GM19238 (cell line): Measurements from ENCODE around the gene CAMSAP3.
"Not testable (repeated sequence)": the region's sequence is repeated elsewhere in the genome, so short reads cannot be mapped to it uniquely, and the experiment has no call there.

Experiments used
- DNase-seq: peaks from one replicate; pipeline ENCODE4 v3.0.0; 2011; ENCODE audit warnings: low spot score; ENCODE audit not compliant: insufficient read length

CAMSAP3 gene

DNA sequence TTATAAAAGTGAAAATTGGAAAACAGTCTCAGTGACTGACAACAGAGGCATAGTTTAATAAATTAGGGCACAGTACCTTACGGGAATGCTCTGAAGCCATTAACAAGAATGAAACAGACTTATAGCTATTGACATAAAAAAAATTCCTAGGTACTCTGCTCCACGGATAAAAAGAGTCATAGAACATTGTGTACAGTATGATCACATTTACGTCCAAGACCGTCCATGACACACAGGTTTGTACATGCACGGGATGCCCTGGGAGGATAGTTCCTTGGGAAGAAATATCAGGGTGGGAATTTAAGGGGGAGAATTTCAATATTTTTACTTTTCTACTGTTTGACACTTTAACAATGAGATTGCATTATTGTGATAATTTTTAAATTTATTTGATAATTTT lies 24.9 kb upstream of the CAMSAP3 start:
- DNase-seq, result no peak

DNA sequence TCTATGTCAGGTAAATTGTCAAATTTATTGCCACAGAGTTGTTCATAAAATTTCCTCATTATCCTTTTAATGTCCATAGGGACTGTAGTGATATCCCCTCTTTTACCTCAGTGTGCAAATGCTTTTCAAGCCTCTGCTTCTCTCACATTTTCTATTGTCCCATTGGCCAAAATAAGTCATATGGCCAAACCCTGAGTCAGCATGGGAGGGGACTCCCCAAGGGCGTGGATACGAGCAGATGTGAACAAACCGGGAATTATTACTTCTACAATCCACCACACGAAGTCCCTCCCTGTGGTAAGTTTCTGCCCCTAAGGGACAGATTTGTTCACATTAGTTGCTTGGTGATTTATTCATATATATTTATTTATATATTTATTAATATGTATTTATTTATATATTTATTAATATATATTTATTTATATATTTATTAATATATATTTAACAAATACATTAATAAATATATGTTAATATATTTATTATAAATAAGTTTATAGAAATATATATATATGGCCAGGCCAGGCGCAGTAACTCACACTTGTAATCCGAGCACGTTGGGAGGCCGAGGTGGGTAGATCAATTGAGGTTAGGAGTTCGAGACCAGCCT lies 20.1 kb upstream of the CAMSAP3 start:
- DNase-seq, result no peak

DNA sequence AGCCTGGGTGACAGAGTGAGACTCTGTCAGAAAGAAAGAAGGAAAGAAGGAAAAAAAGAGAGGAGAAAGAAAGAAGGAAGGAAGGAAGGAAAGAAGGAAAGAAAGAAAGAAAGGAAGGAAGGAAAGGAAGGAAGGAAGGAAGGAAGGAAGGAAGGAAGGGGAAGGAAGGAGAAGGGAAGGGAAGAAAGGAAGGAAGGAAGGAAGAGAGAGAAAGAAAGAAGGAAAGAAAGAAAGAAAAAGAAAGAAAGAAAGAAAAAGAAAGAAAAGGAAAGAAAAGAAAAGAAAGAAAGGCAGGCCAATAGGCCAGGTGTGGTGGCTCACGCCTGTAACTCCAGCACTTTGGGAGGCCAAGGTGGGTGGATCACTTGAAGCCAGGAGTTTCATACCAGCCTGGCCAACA lies 18.2 kb upstream of the CAMSAP3 start:
- not testable (repeated sequence) for DNase-seq

DNA sequence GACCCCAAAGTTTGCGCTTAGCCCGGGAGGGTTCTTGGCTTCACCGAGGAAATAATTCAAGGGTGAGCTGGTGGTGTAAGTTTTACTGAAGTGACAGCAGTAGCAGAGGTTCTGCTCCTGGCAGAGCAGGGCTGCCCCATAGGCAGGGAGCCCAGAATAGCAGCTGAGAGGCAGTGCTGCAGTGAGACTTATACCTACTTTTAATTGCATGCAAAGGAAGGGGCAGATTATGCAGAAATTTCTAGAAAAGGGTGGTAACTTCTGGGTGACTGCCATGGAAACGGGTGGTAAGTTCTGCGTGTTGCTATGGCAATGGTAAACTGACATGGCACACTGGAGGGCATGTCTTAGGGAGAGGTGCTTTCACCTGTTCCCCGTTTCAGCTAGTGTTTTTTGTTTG lies 17.5 kb upstream of the CAMSAP3 start:
- DNase-seq, result no peak

DNA sequence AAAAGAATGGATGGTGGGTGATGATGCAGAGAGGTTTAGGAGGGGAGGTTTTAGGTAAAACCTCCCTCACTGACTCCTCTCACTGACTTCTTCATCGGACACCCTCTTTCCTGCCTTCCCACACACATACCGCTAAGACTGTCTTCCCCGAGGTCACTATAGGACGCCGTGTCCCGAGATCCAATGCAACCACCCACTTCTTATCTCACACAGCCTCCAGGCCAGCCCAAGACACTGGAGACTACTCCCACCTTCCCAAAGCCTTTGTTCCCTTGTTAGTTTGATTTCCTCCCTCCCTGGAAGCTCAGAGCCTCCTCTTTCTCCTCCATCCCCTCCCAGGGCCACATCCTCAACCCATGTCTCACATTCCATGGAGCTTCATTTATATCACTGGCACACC lies 16.5 kb upstream of the CAMSAP3 start:
- DNase-seq, result no peak

- DNase-seq, result no peak
These were observed 13.2 kb upstream of the CAMSAP3 start for GRCh38 chr19:7582446-7582845.

GRCh38 chr19:7589822-7590221 lies 5.8 kb upstream of the CAMSAP3 start:
- no peak for DNase-seq

GRCh38 chr19:7590256-7590655 lies 5.4 kb upstream of the CAMSAP3 start:
- no peak for DNase-seq

- DNase-seq, result no peak
These were observed 711 bp downstream of the CAMSAP3 start for GRCh38 chr19:7596211-7596937.

- no peak for DNase-seq
These were observed 2.0 kb downstream of the CAMSAP3 start for GRCh38 chr19:7597689-7598088.

- no peak for DNase-seq
These were observed 2.5 kb downstream of the CAMSAP3 start for GRCh38 chr19:7598180-7598579.

DNA sequence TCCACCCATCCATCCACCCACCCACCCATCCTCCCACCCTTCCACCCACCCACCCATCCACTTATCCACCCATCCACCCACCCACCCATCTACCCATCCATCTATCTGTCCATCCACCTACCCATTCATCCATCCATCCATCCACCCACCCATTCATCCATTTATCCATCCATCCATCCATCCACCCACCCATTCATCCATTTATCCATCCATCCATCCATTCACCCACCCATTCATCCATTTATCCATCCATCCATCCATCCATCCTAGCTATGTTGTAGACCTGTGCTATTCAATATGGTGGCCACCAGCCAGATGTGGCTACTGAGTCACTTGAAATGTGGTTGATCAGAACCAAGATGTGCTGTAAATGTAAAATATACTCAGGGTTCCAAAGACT lies 5.1 kb downstream of the CAMSAP3 start:
- DNase-seq, result no peak

DNA sequence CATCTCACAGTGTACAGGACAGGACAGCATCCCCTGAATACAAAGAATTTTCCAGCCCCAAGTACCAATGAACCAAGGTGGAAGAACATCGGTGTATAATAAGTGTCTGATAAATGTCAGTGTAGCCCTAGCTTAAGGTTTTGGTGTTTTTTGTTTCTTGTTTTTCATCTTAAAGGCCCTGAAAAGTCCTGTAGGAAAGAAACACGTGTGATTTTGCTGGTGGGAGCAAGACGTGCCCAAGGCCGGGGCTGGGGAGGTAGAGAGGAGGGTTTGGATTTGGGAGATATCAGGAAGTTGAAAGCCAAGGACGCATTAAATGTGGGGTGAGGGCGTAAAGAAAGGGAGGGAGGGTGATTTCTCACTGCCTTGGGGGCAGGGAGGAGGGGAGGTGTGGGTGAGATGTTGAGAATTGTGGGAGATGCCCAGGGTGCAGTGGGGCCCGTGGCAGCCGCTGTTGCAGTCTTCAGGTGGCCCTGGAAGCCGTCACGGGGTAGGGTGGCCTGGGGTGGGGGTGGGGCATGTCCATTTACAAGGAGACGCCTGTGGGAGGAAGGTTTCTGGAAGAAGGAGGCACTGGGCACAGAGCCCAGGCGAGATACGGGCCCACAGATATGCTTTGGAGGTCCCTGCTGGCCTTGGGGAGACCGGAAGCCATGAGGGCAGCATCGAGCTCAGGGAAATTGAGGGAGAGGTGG lies 6.7 kb downstream of the CAMSAP3 start:
- no peak for DNase-seq

DNA sequence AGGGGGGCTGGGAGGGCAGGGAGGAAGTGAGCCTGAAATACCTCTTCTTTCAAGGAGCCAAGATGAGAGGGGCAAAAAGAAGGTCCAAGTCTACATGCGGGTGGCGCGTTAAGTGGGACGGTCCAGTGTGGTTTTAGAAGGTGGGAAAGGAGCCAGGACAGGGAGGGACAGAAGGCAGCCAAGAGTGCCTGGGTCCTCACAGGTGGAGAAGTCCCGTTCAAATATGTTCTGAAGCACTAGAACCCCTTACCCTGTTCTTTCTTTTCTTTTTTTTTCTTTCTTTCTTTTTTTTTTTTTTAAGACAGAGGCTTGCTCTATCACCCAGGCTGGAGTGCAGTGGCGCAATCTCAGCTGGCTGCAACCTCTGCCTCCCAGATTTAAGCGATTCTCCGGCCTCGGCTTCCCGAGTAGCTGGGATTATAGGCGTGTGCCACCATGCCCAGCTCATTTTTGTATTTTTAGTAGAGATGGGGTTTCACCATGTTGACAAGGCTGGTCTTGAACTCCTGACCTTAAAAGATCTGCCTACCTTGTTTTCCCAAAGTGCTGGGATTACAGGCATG lies 7.4 kb downstream of the CAMSAP3 start:
- DNase-seq, result no peak

DNA sequence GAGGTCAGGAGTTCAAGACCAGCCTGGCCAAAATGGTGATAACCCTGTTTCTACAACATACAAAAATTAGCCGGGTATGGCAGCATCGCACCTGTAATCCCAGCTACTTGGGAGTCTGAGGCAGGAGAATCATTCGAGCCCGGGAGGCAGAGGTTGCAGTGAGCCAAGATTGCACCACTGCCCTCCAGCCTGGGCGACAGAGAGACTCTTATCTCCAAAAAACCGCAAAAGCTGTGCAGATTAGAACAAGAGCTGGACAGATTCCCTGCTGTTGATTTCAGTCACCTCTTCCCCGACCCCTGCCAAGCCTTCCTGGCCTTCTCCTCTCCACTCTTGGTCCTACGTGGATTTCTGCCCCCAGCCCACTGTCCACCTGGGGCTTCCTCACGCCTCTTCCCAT lies 8.3 kb downstream of the CAMSAP3 start:
- DNase-seq, result no peak

- no peak for DNase-seq
These were observed 10.0 kb downstream of the CAMSAP3 start for GRCh38 chr19:7605490-7606222.

DNA sequence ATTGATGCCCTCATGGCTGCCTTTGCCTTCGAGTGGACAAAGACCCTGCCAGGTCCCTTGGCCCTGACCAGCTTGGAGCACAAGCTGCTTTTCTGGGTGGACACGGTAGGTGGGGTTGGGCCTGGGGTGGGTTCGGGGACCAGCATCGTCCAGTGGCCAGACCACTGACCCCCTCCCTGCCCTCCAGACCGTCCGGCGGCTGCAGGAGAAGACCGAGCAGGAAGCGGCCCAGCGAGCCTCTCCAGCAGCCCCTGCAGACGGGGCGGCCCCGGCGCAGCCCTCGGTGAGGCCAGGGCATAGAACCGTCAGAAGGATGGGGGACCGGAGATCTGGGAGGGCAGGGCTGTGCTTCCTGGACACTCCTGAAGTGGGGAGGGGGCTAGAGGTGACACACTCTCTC lies 10.6 kb downstream of the CAMSAP3 start:
- DNase-seq, result no peak

DNA sequence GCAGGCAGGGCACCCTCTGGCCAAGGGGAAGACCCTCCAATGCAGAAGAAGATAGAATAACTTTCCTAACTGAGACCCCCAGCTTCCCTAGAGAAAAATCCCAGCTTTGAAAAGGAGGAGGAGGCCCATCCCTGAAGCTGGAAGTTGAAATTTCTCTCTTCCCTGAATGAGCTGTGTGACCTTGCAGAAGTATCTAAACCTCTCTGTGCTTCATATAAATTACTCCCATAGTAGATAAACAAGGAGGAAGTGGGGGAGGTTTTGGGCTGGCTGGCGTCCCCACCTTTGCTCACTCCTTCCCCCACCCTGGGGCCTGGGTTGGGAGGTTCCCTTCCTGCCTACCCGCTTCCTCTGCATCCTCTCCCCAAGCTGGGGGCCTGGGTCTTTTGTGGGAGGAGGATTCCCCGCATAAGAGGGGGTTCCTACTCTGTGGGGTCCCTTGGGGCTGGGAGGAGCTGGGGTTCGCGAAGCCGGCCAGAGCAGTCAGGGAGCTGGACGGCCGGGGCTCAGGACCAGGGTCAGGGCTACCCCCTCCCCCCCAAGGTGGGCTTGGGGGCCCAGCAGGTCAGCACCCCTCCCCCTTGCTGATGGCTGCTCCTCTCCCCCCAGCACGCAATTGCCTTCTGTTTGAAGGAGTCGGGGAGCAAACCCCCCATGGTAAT lies 11.7 kb downstream of the CAMSAP3 start:
- no peak for DNase-seq

DNA sequence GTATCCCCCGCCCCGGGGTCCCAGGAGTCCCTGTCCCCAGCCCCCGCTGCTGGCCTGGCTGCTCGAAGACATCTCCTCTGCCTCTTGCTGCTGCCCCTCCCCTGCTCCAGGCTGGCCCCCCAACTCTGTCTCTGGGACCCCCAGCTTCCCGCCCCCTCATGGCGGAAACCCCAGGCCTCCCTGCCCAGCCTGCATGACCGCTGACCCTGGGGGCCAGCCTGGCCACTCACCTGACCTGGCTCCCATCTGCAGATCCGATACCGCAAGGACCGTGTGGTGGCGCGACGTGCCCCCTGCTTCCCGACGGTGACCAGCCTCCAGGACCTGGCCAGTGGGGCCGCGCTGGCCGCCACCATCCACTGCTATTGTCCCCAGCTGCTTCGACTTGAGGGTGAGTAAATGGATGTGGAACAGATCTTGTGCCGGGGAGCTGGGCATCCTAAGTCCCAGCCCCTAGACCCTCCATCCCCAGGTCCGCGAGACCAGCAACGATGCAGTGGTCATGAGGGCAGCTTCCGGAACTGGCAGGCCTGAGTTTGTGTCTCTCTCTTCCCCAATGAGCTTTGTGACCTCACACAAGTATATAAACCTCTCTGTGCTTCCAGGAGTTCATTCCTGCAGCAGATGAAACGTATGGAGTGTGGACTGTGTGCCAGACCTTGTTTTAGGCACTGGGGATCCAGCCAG lies 12.4 kb downstream of the CAMSAP3 start:
- DNase-seq, result no peak

DNA sequence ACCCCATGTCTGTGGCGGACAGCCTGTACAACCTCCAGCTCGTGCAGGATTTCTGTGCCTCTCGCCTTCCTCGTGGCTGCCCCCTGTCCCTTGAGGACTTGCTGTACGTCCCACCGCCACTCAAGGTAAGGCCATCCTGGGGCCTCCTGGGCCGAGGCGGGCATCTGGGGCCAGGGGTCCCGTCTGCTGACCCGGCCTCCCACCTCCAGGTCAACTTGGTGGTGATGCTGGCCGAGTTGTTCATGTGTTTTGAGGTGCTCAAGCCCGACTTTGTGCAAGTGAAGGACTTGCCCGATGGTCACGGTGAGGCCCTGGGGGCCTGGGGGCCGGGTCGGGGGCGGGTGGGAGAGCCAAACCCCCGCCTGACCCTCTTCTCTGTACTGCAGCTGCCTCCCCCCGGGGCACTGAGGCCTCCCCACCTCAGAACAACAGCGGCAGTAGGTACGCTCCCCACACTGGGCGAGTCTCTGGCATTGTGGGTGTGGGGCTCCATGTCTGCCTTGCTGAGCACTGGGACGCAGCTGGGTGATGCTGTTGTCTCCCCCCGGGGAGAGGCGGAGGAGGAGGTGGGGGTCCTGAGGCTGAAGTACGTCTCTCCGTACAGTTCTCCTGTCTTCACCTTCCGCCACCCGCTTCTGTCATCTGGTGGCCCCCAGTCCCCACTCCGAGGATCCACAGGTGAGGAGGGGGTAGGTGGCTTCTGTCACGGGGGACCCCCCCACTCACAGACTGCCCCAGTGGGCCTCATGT lies 15.0 kb downstream of the CAMSAP3 start:
- DNase-seq, result no peak
